Measurements from ENCODE around the gene VPS37D. TPM values are rescaled to one million over a fixed set of nuclear protein-coding genes. Genes with fewer than 3 reads are reported as not detected.
A peak's percentile ranks its signal among the peaks of the same experiment; 100 is the strongest.

VPS37D gene
- total and polyA plus RNA-seq, 2 experiments from 2014 or later = 2.2 to 7.0 TPM

- H2AFZ ChIP-seq = 0 out of 2 replicates have a peak overlapping the region, but pooled peaks have one; percentile 84
- peaks cover 2% of the 10 kb centered on the region; the same call in 2 of the 3 replicates for H3K4me1 Mint-ChIP-seq
- DNase-seq (ENCODE audit: low spot score) = no peak
- peaks cover 13% of the 10 kb centered on the region for H3K27me3 ChIP-seq (ENCODE audit: insufficient read depth)
- H3K4me2 ChIP-seq = peak overlapping the region; percentile 97
- H3K36me3 ChIP-seq (ENCODE audit: insufficient read depth) = no peaks in the 10 kb centered on the region
- no peaks in the 10 kb centered on the region for H4K20me1 ChIP-seq (replicated peaks; ENCODE audit: insufficient read depth)
- no peaks in the 10 kb centered on the region for H3K79me2 ChIP-seq (replicated peaks; ENCODE audit: insufficient read depth)
- H3K9me2 ChIP-seq (ENCODE audit: insufficient read depth) = no peaks in the 10 kb centered on the region
- H3K4me3 ChIP-seq = peak overlapping the region; percentile 83
- H3K4me1 ChIP-seq (ENCODE audit: insufficient read depth) = 0 out of 2 replicates have a peak, but pooled peaks cover 8% of the 10 kb centered on the region
- no peak overlapping the region for H3K27ac Mint-ChIP-seq
- H3K27me3 Mint-ChIP-seq (ENCODE audit: insufficient read depth, low read depth, poor library complexity) = peaks cover 23% of the 10 kb centered on the region
- H3K9me3 Mint-ChIP-seq = no peaks in the 10 kb centered on the region; the same call in 2 of the 3 replicates
- no peaks in the 10 kb centered on the region for H3F3A ChIP-seq (replicated peaks; ENCODE audit: low read depth)
- TF ChIP-seq CREB1 (CRISPR knock-in tag; IDR thresholded peaks at IDR 0.05; ENCODE audit: low read depth) = no peak
- no peak for TF ChIP-seq POLR2AphosphoS5 (IDR thresholded peaks at IDR 0.05; ENCODE audit: low read depth)
- no peak for TF ChIP-seq ETS1 (IDR thresholded peaks at IDR 0.05)
- no peak for TF ChIP-seq ZNF114 (CRISPR knock-in tag; IDR thresholded peaks at IDR 0.05)
- no peak for TF ChIP-seq NANOG (IDR thresholded peaks at IDR 0.05; ENCODE audit: borderline replicate concordance)
- no peak for TF ChIP-seq ZNF331 (CRISPR knock-in tag; IDR thresholded peaks at IDR 0.05; ENCODE audit: low read depth)
- TF ChIP-seq, protein P1, sequence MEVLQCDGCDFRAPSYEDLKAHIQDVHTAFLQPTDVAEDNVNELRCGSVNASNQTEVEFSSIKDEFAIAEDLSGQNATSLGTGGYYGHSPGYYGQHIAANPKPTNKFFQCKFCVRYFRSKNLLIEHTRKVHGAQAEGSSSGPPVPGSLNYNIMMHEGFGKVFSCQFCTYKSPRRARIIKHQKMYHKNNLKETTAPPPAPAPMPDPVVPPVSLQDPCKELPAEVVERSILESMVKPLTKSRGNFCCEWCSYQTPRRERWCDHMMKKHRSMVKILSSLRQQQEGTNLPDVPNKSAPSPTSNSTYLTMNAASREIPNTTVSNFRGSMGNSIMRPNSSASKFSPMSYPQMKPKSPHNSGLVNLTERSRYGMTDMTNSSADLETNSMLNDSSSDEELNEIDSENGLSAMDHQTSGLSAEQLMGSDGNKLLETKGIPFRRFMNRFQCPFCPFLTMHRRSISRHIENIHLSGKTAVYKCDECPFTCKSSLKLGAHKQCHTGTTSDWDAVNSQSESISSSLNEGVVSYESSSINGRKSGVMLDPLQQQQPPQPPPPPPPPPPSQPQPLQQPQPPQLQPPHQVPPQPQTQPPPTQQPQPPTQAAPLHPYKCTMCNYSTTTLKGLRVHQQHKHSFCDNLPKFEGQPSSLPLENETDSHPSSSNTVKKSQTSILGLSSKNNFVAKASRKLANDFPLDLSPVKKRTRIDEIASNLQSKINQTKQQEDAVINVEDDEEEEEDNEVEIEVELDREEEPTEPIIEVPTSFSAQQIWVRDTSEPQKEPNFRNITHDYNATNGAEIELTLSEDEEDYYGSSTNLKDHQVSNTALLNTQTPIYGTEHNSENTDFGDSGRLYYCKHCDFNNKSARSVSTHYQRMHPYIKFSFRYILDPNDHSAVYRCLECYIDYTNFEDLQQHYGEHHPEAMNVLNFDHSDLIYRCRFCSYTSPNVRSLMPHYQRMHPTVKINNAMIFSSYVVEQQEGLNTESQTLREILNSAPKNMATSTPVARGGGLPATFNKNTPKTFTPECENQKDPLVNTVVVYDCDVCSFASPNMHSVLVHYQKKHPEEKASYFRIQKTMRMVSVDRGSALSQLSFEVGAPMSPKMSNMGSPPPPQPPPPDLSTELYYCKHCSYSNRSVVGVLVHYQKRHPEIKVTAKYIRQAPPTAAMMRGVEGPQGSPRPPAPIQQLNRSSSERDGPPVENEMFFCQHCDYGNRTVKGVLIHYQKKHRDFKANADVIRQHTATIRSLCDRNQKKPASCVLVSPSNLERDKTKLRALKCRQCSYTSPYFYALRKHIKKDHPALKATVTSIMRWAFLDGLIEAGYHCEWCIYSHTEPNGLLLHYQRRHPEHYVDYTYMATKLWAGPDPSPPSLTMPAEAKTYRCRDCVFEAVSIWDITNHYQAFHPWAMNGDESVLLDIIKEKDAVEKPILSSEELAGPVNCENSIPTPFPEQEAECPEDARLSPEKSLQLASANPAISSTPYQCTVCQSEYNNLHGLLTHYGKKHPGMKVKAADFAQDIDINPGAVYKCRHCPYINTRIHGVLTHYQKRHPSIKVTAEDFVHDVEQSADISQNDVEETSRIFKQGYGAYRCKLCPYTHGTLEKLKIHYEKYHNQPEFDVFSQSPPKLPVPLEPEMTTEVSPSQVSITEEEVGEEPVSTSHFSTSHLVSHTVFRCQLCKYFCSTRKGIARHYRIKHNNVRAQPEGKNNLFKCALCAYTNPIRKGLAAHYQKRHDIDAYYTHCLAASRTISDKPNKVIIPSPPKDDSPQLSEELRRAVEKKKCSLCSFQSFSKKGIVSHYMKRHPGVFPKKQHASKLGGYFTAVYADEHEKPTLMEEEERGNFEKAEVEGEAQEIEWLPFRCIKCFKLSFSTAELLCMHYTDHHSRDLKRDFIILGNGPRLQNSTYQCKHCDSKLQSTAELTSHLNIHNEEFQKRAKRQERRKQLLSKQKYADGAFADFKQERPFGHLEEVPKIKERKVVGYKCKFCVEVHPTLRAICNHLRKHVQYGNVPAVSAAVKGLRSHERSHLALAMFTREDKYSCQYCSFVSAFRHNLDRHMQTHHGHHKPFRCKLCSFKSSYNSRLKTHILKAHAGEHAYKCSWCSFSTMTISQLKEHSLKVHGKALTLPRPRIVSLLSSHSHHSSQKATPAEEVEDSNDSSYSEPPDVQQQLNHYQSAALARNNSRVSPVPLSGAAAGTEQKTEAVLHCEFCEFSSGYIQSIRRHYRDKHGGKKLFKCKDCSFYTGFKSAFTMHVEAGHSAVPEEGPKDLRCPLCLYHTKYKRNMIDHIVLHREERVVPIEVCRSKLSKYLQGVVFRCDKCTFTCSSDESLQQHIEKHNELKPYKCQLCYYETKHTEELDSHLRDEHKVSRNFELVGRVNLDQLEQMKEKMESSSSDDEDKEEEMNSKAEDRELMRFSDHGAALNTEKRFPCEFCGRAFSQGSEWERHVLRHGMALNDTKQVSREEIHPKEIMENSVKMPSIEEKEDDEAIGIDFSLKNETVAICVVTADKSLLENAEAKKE (CRISPR knock-in tag; IDR thresholded peaks at IDR 0.05) = no peak
- no peak for TF ChIP-seq EZH2phosphoT487 (IDR thresholded peaks at IDR 0.05; ENCODE audit: unreplicated experiment)
- TF ChIP-seq, protein P2, sequence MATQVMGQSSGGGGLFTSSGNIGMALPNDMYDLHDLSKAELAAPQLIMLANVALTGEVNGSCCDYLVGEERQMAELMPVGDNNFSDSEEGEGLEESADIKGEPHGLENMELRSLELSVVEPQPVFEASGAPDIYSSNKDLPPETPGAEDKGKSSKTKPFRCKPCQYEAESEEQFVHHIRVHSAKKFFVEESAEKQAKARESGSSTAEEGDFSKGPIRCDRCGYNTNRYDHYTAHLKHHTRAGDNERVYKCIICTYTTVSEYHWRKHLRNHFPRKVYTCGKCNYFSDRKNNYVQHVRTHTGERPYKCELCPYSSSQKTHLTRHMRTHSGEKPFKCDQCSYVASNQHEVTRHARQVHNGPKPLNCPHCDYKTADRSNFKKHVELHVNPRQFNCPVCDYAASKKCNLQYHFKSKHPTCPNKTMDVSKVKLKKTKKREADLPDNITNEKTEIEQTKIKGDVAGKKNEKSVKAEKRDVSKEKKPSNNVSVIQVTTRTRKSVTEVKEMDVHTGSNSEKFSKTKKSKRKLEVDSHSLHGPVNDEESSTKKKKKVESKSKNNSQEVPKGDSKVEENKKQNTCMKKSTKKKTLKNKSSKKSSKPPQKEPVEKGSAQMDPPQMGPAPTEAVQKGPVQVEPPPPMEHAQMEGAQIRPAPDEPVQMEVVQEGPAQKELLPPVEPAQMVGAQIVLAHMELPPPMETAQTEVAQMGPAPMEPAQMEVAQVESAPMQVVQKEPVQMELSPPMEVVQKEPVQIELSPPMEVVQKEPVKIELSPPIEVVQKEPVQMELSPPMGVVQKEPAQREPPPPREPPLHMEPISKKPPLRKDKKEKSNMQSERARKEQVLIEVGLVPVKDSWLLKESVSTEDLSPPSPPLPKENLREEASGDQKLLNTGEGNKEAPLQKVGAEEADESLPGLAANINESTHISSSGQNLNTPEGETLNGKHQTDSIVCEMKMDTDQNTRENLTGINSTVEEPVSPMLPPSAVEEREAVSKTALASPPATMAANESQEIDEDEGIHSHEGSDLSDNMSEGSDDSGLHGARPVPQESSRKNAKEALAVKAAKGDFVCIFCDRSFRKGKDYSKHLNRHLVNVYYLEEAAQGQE (IDR thresholded peaks at IDR 0.05; ENCODE audit: unreplicated experiment) = no peak
- TF ChIP-seq JUNB (IDR thresholded peaks at IDR 0.05; ENCODE audit: unreplicated experiment) = no peak
- H3K4me3 Mint-ChIP-seq = peak overlapping the region; percentile 86
- H3K36me3 Mint-ChIP-seq (ENCODE audit: low read depth) = no peaks in the 10 kb centered on the region; the same call in 2 of the 3 replicates
- no peak for ATAC-seq
- no peak overlapping the region for H3K27ac ChIP-seq (ENCODE audit: low read depth)
Observed at GRCh38 chr7:73622527-73622908, 45.1 kb upstream of the VPS37D start.

Measured in GM23338 (cell line).